ENCODE results near the gene CUX1.

CUX1 gene

GRCh38 chr7:102260856-102261255 lies 443.4 kb downstream of the CUX1 start:
- DNase-seq: no peak

- no peak for DNase-seq
Measured at GRCh38 chr7:102261451-102261850, 444.0 kb downstream of the CUX1 start.

- no peak for DNase-seq
Measured at GRCh38 chr7:102262546-102262945, 445.1 kb downstream of the CUX1 start.

GRCh38 chr7:102264367-102264891 lies 447.0 kb downstream of the CUX1 start:
- no peak for DNase-seq

- no peak for DNase-seq
Measured at GRCh38 chr7:102266541-102266940, 449.1 kb downstream of the CUX1 start.

- DNase-seq: no peak
Measured at GRCh38 chr7:102268635-102269034, 451.2 kb downstream of the CUX1 start.

- DNase-seq: no peak
Measured at GRCh38 chr7:102270178-102270887, 452.9 kb downstream of the CUX1 start.

GRCh38 chr7:102271158-102271798 lies 453.9 kb downstream of the CUX1 start:
- no peak for DNase-seq

GRCh38 chr7:102272075-102272916 lies 454.9 kb downstream of the CUX1 start:
- peak; percentile 26 to 76 (median 64) for DNase-seq

- no peak for DNase-seq
Measured at GRCh38 chr7:102272917-102273748, 455.7 kb downstream of the CUX1 start.

GRCh38 chr7:102273749-102274712 lies 456.6 kb downstream of the CUX1 start:
- DNase-seq: no peak

GRCh38 chr7:102275123-102275703 lies 457.8 kb downstream of the CUX1 start:
- DNase-seq: no peak

GRCh38 chr7:102277901-102278300 lies 460.5 kb downstream of the CUX1 start:
- DNase-seq: no peak

- peak; percentile 25 to 65 (median 46) for DNase-seq
Measured at GRCh38 chr7:102279537-102280400, 462.3 kb downstream of the CUX1 start.

- DNase-seq: no peak
Measured at GRCh38 chr7:102280521-102280920, 463.1 kb downstream of the CUX1 start.

- no peak for DNase-seq
Measured at GRCh38 chr7:102281785-102282184, 464.4 kb downstream of the CUX1 start.

- DNase-seq: no peak
Measured at GRCh38 chr7:102282465-102283362, 465.3 kb downstream of the CUX1 start.

GRCh38 chr7:102283477-102284189 lies 466.2 kb downstream of the CUX1 start:
- DNase-seq: no peak
